Testis (tissue), 2 donors: ENCODE measurements around the gene OGFOD1.

Experiments used
- POLR2A ChIP-seq: fragments of 450-650 bp; IDR thresholded peaks from one replicate; pipeline ENCODE4 v1.6.1; 2017; ENCODE audit warnings: antibody characterized with exemption, mild to moderate bottlenecking, moderate library complexity
- TF ChIP-seq, protein P1 (sequence below), 3 experiments: fragments of 450-650 bp in 2 of 3; fragments of 200-600 bp in 1 of 3; sonication (generic) in 1 of 3; IDR thresholded peaks; one replicate each; pipeline ENCODE4 v1.5.1; 2016 to 2019; ENCODE audit warnings: antibody characterized with exemption in 3 of 3, mild to moderate bottlenecking in 2 of 3, moderate library complexity in 1 of 3

DNA sequence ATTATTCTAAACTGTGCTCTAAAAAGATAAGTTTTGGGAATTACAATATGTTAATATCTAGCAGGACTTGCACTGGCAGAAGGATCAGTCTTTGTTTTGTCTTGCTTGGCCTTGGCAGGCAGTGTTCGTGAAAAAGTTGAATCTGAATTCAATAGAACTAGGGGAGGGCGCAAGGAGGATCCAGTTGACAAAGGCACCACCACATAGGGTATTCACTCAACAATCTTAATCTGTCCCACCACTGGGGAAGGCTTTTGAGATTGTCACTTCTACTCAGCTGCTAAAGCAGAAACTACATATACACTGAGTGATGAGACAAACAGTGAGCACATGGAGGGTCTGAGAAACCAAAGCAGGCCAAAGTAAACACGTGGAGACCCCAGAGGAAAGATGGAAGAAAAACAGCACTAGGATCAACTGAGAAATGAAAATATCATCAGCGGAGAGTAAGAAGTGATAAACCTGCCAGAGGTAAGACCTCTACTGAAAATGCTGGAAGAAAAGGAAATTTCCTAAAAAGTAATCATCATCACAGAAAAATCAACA, 28.4 kb upstream of the OGFOD1 start:
- TF ChIP-seq, protein P1, sequence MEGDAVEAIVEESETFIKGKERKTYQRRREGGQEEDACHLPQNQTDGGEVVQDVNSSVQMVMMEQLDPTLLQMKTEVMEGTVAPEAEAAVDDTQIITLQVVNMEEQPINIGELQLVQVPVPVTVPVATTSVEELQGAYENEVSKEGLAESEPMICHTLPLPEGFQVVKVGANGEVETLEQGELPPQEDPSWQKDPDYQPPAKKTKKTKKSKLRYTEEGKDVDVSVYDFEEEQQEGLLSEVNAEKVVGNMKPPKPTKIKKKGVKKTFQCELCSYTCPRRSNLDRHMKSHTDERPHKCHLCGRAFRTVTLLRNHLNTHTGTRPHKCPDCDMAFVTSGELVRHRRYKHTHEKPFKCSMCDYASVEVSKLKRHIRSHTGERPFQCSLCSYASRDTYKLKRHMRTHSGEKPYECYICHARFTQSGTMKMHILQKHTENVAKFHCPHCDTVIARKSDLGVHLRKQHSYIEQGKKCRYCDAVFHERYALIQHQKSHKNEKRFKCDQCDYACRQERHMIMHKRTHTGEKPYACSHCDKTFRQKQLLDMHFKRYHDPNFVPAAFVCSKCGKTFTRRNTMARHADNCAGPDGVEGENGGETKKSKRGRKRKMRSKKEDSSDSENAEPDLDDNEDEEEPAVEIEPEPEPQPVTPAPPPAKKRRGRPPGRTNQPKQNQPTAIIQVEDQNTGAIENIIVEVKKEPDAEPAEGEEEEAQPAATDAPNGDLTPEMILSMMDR (IDR thresholded peaks at IDR 0.05) = no peak
- no peak for TF ChIP-seq POLR2A
